GM12892 (cell line): ENCODE results near the gene ADAMTS2.

ENCODE experiments used
- POLR2A ChIP-seq: IDR thresholded peaks from 2 replicates; pipeline ENCODE4 v1.6.1; 2011; ENCODE audit warnings: low read depth, low read length, control low read depth
- POLR2AphosphoS5 ChIP-seq: IDR thresholded peaks from 2 replicates; pipeline ENCODE4 v1.6.1; 2011; ENCODE audit warnings: low read depth, low read length, control low read depth
- TAF1 ChIP-seq: IDR thresholded peaks from 2 replicates; pipeline ENCODE4 v1.6.1; 2011; ENCODE audit warnings: low read depth, mild to moderate bottlenecking, control low read depth, low read length, borderline replicate concordance

GRCh38 chr5:179113143-179113530 is 232.1 kb downstream of the ADAMTS2 start:
- no peak for TF ChIP-seq POLR2A
- no peak for TF ChIP-seq TAF1
- no peak for TF ChIP-seq POLR2AphosphoS5
